ENCODE data around the gene COL6A3. TPM values are rescaled to one million over a fixed set of nuclear protein-coding genes. Genes with fewer than 3 reads are reported as not detected.

Gene COL6A3
- total and polyA plus RNA-seq, 9 of the 15 experiments (the other 6 are each of a cell fraction or from before 2014, with no cell fraction given): 0.07 to 4.1 (median 1.5) TPM

GRCh38 chr2:237337586-237337985, 76.4 kb downstream of the COL6A3 start:
- Histone ChIP-seq H3K4me2 (ENCODE audit: insufficient read depth, low read length) (no peak overlapping the region), H3K4me3 (no peak overlapping the region), H3K4me1 (replicated peaks in 1 of 2; ENCODE audit: control insufficient read depth in 2 of 2, insufficient read depth in 2 of 2, low read length in 2 of 2) (no peaks in the 10 kb centered on the region), H3K79me2 (ENCODE audit: control insufficient read depth, insufficient read depth, low read length) (no peaks in the 10 kb centered on the region), H3K9me1 (ENCODE audit: control insufficient read depth, insufficient read depth, low read length) (no peaks in the 10 kb centered on the region), H3K27ac (ENCODE audit: extremely low read depth, low read depth, low read length) (no peak overlapping the region), H3K9me3 (replicated peaks; ENCODE audit: control insufficient read depth, insufficient read depth, low read depth, low read length) (no peaks in the 10 kb centered on the region), H3K36me3 (ENCODE audit: control insufficient read depth, insufficient read depth, low read length) (no peaks in the 10 kb centered on the region), H3K27me3 (ENCODE audit: control insufficient read depth in 2 of 2, insufficient read depth in 2 of 2, low read length in 2 of 2) (peaks cover 0 to 5% of the 10 kb centered on the region in 2 experiments; a peak in 2 of 5 replicates), H4K20me1 (replicated peaks; ENCODE audit: control insufficient read depth, insufficient read depth, low read length) (no peaks in the 10 kb centered on the region), H3K9ac (ENCODE audit: insufficient read depth in 1 of 2, low read depth in 2 of 2, low read length in 2 of 2) (no peak overlapping the region), H2AFZ (ENCODE audit: low read depth, low read length) (no peak overlapping the region)
- ATAC-seq (no peak), DNase-seq (ENCODE audit: extremely low read depth in 1 of 4, low spot score in 3 of 4) (no peak), FAIRE-seq (no peak)
- intact Hi-C loops (cut with micrococcal nuclease): no loop called here
- ChIA-PET POLR2A (no interaction called here), CTCF (ENCODE audit: low intra/inter-chr PET ratio) (no interaction called here)
- TF ChIP-seq CBX8 (IDR thresholded peaks at IDR 0.05; ENCODE audit: borderline replicate concordance, extremely low read depth, low read depth, low read length, poor library complexity, severe bottlenecking) (no peak), TEAD4 (IDR thresholded peaks at IDR 0.05; ENCODE audit: low read length) (no peak), TEAD4 (CRISPR knock-in tag; IDR thresholded peaks at IDR 0.05; ENCODE audit: borderline replicate concordance) (no peak), ZNF408 (CRISPR knock-in tag; IDR thresholded peaks at IDR 0.05; ENCODE audit: low read depth) (no peak), ATF7 (IDR thresholded peaks at IDR 0.05) (no peak), SIX5 (IDR thresholded peaks at IDR 0.05; ENCODE audit: borderline replicate concordance in 1 of 2, insufficient read depth in 1 of 2, low read depth in 1 of 2, low read length in 2 of 2) (no peak), ZBTB9 (CRISPR knock-in tag; IDR thresholded peaks at IDR 0.05) (no peak), TEAD1 (CRISPR knock-in tag; IDR thresholded peaks at IDR 0.05) (no peak)
- BruUV-seq (replicated peaks): no TSS peak
- 2% methylated on average over 7 of the region's 7 CpGs for WGBS (ENCODE audit: insufficient coverage, low coverage, missing lambda C conversion rate)
- in situ Hi-C loops (cut with MboI): no loop called here

Measured in K562 (cell line).